ENCODE results near the gene HOXC5.

- no peak for TF ChIP-seq EZH2 (IDR thresholded peaks at IDR 0.05; ENCODE audit: borderline replicate concordance, insufficient read depth, low read depth, low read length, poor library complexity, severe bottlenecking)
- no peak for TF ChIP-seq CTCF (IDR thresholded peaks at IDR 0.05)
Observed at GRCh38 chr12:54021432-54022013, 11.3 kb upstream of the HOXC5 start.
